Stimulated activated CD8-positive, alpha-beta memory T cell treated with anti-CD3 and anti-CD28 coated beads, Interleukin-2, amount 100 ng/mL, for 1 hour (primary cell): Measurements from ENCODE around the gene RBBP8.

Experiments
- DNase-seq, 2 donors: peaks; one replicate each; pipeline ENCODE4 v3.0.0-alpha.2; 2020; ENCODE audit warnings: low read depth in 2 of 2

The RBBP8 gene

DNA sequence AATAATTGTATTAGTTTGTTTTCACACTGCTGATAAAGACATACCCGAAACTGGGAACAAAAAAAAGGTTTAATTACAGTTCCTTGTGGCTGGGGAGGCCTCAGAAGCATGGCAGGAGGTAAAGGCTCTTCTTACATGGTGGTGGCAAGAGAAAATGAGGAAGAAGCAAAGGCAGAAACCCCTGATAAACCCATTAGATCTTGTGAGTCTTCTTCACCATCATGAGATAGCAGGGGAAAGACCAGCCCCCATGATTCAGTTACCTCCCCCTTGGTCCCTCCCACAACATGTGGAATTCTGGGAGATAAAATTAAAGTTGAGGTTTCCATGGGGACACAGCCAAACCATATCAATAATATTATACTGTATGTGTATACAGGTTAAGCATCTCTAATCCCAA is 128.9 kb downstream of the RBBP8 start:
- DNase-seq, result no peak

DNA sequence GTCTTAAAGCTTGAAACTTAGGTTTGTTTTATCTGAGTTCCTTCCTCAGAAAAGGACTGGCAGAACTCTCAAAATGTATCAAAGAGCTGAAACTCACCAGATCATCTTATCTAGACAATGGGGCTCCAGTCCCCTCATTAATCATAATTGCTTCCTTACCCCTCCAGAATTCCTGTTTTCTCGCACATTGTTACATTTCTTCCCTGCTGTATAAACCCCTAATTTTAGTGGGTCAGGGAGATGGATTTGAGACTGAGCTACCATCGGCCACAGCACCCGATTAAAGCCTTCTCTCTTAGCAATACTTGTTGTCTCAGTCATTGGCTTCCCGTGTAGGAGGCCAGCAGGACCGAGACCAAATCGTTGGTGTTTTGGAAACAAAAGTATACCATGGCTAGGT is 130.4 kb downstream of the RBBP8 start:
- no peak for DNase-seq

GRCh38 chr18:23065234-23065806 is 132.2 kb downstream of the RBBP8 start:
- DNase-seq, result no peak

GRCh38 chr18:23066060-23066459 is 132.9 kb downstream of the RBBP8 start:
- DNase-seq, result no peak

DNA sequence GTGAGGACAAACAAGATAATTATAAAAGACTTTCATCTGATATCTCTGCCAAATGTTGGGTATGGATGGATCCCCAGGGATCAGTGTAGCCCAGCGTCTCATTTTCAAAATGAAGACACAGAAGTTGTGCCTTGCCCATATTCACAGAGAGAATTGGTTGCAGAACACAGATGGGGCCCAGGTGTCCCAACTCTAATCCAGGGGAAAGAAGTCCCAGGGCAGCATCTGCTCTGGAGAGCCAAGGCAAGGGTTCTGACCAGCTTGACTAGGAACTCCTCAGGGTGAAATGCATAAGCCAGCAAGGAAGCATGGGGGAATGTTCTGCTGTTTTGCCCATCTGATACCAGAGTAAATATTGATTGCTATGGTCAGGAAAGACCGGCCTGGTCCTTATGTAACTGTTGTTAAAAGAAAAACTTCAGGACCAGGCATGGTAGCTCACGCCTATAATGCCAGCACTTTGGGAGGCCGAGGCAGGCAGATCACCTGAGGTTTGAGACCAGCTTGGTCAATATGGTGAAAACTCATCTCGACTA is 133.4 kb downstream of the RBBP8 start:
- DNase-seq, result no peak

DNA sequence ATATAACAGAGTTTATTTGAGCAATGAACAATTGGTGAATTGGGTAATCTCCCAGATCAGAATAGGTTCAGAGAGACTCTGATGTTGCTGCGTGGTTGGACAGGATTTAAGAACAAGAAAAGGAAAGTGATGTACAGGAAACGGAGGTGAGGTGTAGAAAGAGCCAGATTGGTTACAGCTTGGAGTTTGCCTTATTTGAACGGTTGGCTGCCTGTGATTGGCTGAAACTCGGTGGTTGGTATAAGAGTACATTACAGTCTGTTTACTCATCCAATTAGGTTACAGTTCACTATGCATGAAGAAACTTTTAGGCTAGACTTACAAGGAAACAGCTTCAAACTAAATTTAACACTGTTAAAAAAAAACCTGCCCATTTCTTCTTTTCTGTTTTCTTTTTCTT is 134.1 kb downstream of the RBBP8 start:
- DNase-seq, result no peak

DNA sequence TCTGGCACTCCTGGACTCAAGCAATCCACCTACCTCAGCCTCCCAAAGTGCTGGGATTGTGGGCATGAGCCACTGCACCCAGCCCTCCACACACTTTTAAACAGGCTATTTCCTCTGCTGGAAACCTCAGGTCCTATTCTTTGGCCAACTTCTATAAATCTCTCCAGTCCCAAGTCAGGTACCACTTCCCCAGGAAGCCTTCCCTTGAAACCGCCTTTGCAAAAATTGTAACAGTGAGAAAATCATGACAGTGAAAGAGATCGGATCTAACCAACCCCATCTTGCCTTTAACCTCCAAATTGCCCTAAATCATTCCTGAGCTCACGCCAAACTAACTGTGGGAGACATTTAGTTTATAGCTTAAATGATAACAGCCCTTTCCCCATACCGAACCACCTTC is 134.9 kb downstream of the RBBP8 start:
- DNase-seq, result no peak

DNA sequence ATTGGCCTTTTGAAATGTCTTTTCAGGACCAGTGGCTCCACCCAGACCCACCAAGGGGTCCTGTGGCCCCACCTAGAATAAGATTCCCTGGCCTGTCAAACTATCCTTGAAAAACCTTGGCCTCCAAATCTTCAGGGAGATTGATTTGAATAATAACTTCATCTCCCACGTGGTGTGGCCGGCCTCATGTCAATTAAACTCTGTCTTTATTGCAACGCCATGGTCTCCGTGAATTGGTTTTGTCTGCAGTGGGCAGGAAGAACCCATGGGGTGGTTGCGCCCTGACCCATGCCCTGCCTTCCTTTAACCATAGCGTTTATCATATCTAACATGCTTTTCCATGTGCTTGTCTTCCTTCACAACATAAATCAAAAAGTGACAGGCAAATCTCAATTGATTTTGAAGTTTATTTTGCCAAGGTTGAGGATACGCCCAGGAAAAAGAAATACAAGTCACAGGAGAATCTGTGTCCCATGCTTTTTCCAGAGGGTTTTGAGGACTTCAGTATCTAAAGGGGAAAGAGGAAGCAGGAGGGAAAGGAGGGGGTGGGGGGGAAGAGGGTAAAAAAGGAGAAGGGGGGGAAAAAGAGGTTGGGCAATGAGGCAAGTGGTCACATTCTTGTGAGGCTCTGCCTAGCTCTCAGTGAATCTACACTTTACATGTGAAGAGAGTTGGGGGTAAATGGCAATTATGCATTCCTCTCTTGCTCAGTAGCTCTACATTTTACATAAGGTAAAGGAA is 135.6 kb downstream of the RBBP8 start:
- no peak for DNase-seq

DNA sequence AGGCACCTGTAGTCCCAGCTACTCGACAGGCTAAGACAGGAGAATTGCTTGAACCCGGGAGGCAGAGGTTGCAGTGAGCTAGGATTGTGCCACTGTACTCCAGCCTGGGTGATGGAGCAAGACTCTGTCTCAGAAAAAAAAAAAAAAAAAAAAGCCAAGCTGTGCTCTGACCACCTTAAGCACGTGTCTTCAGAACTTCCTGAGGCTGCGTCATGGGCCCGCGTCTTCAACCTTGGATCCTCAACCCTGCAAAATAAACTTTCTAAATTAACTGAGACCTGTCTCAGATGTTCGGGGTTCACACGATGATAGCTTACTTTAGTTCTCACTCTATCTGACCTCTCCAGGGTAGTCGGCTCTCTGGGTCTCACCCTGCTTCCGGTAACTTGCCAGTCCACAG is 136.4 kb downstream of the RBBP8 start:
- peak; percentile 9 to 14 for DNase-seq

DNA sequence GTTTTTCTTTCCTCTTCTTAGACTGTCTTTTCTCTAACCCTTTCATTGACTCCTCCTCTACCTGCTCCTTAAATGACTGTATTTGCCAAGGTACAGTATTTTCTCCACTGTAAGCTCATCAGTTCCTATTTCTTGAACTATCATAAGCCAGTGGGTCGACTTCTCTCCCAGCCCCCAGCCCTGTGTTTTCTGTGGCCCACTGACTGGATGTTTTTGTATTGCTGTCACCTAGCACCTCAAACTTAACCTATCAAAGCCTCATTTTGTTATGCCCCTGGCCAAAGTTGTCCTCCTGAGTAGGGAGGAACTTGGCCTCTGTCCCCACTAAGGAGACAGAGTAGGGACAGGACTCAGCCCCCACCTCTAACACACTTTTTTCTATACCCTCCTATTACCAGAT is 136.8 kb downstream of the RBBP8 start:
- no peak for DNase-seq

GRCh38 chr18:23071285-23071684 is 138.2 kb downstream of the RBBP8 start:
- DNase-seq, result peak; percentile 63 to 67

- no peak for DNase-seq
Observed at GRCh38 chr18:23072079-23072478, 139.0 kb downstream of the RBBP8 start.

DNA sequence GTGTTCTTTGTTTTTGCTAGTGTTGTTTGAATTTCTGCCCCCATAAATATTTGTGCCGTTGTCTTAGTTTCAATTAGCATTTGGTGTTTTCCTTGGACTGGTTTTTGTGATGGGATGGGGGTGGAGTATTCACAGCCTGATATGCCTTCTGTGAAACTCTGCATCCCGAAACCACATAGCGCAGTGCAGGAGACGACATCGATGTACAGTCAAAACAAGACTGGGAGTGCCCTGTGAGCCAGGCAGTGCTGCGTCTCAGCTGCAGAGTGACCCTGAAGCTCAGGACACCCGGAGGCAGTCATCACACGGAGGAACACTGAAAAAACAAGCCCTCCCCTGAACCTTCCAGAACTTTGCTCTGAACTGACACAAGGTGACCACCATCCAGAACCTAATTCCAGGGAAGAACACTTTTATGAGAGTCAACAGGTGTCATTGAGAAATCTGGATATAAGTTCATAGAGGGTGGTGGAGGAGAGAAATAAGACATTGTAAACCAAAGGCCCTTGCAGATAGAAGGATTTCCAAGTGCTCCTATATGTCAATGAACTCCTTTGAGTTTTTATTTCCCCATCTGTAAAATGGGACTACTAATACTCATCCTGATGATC is 141.0 kb downstream of the RBBP8 start:
- no peak for DNase-seq
